ENCODE results near the gene PSMA5. TPM values are rescaled to one million over a fixed set of nuclear protein-coding genes. Genes with fewer than 3 reads are reported as not detected.

PSMA5 gene
- total and polyA plus RNA-seq, 2 of the 13 experiments (the other 11 are each of a cell fraction or from before 2014, with no cell fraction given) = 140 to 169 TPM

DNA sequence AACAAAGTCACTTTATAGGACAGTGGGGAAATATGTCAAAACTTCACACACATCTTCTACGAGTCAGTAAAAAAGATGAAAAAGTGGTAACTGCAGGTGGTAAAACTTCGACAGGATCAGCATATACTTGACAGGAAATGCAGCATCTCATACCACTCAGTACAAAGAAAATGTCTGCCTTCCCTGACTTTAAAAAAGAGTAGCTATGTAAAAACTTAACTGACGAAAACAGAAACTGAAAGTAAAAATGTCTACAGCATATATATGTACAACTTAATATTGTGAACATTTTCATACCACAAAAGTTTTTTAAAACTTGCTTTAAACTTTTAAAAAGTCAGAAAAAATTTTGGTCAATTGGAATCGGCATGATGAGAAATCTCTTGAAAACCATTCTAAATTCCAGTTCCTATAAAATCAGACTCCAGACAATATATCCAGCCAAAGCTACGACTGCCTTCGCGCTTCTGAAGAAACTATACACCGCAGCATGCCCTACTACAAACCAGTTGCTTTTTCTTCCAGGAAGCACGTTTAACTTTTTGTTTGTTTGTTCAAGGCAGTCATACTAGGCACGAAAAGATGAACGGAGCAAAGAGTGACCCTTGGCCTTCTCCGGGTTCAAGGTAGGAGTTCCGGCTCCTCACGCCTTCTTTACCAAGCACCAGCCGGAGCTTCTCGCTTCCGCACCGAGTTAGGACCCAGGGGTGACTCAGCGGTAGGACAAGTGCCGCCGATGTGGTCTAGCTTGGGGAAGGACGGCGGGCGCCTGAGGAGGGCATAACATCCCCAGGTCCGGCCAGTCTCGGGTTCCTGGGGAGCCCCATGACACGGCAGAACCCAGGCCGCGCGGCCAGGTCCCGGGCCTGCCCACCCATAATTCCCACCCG is 612 bp downstream of the PSMA5 start (continued):
- no peak for TF ChIP-seq SMAD9 (CRISPR knock-in tag; IDR thresholded peaks at IDR 0.05)
- no peak for TF ChIP-seq ZNF710 (CRISPR knock-in tag; IDR thresholded peaks at IDR 0.05; ENCODE audit: borderline replicate concordance)
- peak; percentile 81 for TF ChIP-seq ZNF160 (CRISPR knock-in tag; IDR thresholded peaks at IDR 0.05)
- TF ChIP-seq LRRFIP1 (CRISPR knock-in tag; conservative IDR thresholded peaks at IDR 0.05) = no peak
- TF ChIP-seq NFYB (CRISPR knock-in tag; IDR thresholded peaks at IDR 0.05) = no peak
- peak; percentile 89 for TF ChIP-seq AGO2 (optimal IDR thresholded peaks at IDR 0.05; ENCODE audit: low read depth, low read length)
- TF ChIP-seq KLF13 (CRISPR knock-in tag; IDR thresholded peaks at IDR 0.05) = peak; percentile 67; the same call in 1 of the 2 replicates
- peak in 1 of 2 experiments; percentile 68; a peak in 1 of 4 replicates for TF ChIP-seq NR2F1 (CRISPR knock-in tag; IDR thresholded peaks at IDR 0.05)
- TF ChIP-seq IRF2 (CRISPR knock-in tag; IDR thresholded peaks at IDR 0.05) = no peak
- TF ChIP-seq, protein P1, sequence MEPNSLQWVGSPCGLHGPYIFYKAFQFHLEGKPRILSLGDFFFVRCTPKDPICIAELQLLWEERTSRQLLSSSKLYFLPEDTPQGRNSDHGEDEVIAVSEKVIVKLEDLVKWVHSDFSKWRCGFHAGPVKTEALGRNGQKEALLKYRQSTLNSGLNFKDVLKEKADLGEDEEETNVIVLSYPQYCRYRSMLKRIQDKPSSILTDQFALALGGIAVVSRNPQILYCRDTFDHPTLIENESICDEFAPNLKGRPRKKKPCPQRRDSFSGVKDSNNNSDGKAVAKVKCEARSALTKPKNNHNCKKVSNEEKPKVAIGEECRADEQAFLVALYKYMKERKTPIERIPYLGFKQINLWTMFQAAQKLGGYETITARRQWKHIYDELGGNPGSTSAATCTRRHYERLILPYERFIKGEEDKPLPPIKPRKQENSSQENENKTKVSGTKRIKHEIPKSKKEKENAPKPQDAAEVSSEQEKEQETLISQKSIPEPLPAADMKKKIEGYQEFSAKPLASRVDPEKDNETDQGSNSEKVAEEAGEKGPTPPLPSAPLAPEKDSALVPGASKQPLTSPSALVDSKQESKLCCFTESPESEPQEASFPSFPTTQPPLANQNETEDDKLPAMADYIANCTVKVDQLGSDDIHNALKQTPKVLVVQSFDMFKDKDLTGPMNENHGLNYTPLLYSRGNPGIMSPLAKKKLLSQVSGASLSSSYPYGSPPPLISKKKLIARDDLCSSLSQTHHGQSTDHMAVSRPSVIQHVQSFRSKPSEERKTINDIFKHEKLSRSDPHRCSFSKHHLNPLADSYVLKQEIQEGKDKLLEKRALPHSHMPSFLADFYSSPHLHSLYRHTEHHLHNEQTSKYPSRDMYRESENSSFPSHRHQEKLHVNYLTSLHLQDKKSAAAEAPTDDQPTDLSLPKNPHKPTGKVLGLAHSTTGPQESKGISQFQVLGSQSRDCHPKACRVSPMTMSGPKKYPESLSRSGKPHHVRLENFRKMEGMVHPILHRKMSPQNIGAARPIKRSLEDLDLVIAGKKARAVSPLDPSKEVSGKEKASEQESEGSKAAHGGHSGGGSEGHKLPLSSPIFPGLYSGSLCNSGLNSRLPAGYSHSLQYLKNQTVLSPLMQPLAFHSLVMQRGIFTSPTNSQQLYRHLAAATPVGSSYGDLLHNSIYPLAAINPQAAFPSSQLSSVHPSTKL (CRISPR knock-in tag; IDR thresholded peaks at IDR 0.05) = peak; percentile 36; the same call in 1 of the 2 replicates
